K562 (cell line): ENCODE measurements around the gene SLC8A1. TPM values are rescaled to one million over a fixed set of nuclear protein-coding genes. Genes with fewer than 3 reads are reported as not detected.

Source experiments
- ATAC-seq: fragments of 200-7000 bp; cut with Tn5 transposase; 3 replicates; pipeline ENCODE4 v1.9.1; 2020; ENCODE audit warnings: moderate library complexity
- BruUV-seq: library from RNA; stranded (reverse); fragments of 400-500 nt; replicated peaks from 2 replicates; lab custom pipeline; 2021; lab: Mats Ljungman, UMichigan
- CTCF ChIA-PET: fragments of 300-600 bp; formaldehyde crosslinking; extraction: SDS; loops from one replicate; lab custom pipeline; 2021; ENCODE audit warnings: low intra/inter-chr PET ratio; lab: Yijun Ruan, JAX
- POLR2A ChIA-PET: fragments of 300-600, 350-650 bp; sonication (Branson Sonifier 250); formaldehyde crosslinking; extraction: SDS; loops from one replicate; lab custom pipeline; 2021; ENCODE audit warnings: antibody characterized with exemption, inconsistent platforms; lab: Yijun Ruan, JAX
- DNase-seq, 4 experiments: peaks; one replicate each; pipeline versions ENCODE4 v3.0.0 to v3.0.0-alpha.2; 2011 to 2018; ENCODE audit warnings: low spot score in 3 of 4, mixed read lengths in 3 of 4; ENCODE audit errors: extremely low read depth in 1 of 4
- FAIRE-seq: peaks from 2 replicates; lab custom pipeline; 2011; peaks lifted over from hg19 to GRCh38; lab: Jason Lieb, UNC
- H2AFZ ChIP-seq: 2 replicates; pipeline ENCODE4 v1.6.0; 2011; ENCODE audit warnings: low read depth, low read length, control low read depth, inconsistent platforms
- H3K27ac ChIP-seq: fragments of 200-600 bp; 3 replicates; pipeline ENCODE4 v1.8.0; 2011; ENCODE audit warnings: low read depth, mild to moderate bottlenecking, control low read depth, inconsistent platforms, low read length, moderate library complexity, mixed read lengths; ENCODE audit errors: extremely low read depth
- H3K27me3 ChIP-seq, 2 experiments: fragments of 300-600 bp in 1 of 2; 2 replicates in 1 of 2; 3 replicates in 1 of 2; pipeline versions ENCODE4 v1.6.0 to v1.8.0; 2011; ENCODE audit warnings: inconsistent platforms in 2 of 2, low read length in 2 of 2, mild to moderate bottlenecking in 1 of 2, mixed read lengths in 1 of 2, moderate library complexity in 1 of 2; ENCODE audit not compliant: control insufficient read depth in 2 of 2, insufficient read depth in 2 of 2
- H3K36me3 ChIP-seq: fragments of 300-600 bp; 3 replicates; pipeline ENCODE4 v1.8.0; 2011; ENCODE audit warnings: mild to moderate bottlenecking, low read length, inconsistent platforms; ENCODE audit not compliant: control insufficient read depth, insufficient read depth
- H3K4me1 ChIP-seq, 2 experiments: fragments of 200-600 bp in 1 of 2; replicated peaks in 1 of 2; 2 replicates in 1 of 2; 3 replicates in 1 of 2; pipeline versions ENCODE4 v1.5.1 to v1.8.0; 2011; ENCODE audit warnings: inconsistent platforms in 2 of 2, low read length in 2 of 2, mild to moderate bottlenecking in 1 of 2, mixed read lengths in 1 of 2, moderate library complexity in 1 of 2; ENCODE audit not compliant: control insufficient read depth in 2 of 2, insufficient read depth in 2 of 2
- H3K4me2 ChIP-seq: 2 replicates; pipeline ENCODE4 v1.6.1; 2011; ENCODE audit warnings: low read length, control low read depth, inconsistent platforms, mixed read lengths; ENCODE audit not compliant: insufficient read depth
- H3K4me3 ChIP-seq: fragments of 200-600 bp; sonication (generic), shearing (Covaris generic); 2 replicates; pipeline ENCODE4 v1.5.1; 2016; ENCODE audit warnings: control low read depth, inconsistent platforms
- H3K79me2 ChIP-seq: fragments of 200-600 bp; 3 replicates; pipeline ENCODE4 v1.8.0; 2011; ENCODE audit warnings: low read length, inconsistent platforms; ENCODE audit not compliant: control insufficient read depth, insufficient read depth
- H3K9ac ChIP-seq, 2 experiments: 2 replicates each; pipeline versions ENCODE4 v1.6.0 to v1.6.1; 2011; ENCODE audit warnings: low read depth in 2 of 2, low read length in 2 of 2, control low read depth in 1 of 2, inconsistent platforms in 1 of 2, mild to moderate bottlenecking in 1 of 2, mixed read lengths in 1 of 2; ENCODE audit not compliant: insufficient read depth in 1 of 2
- H3K9me1 ChIP-seq: one replicate; pipeline ENCODE4 v1.6.0; 2011; ENCODE audit warnings: inconsistent platforms, mild to moderate bottlenecking, low read length, moderate library complexity; ENCODE audit not compliant: control insufficient read depth, insufficient read depth
- H3K9me3 ChIP-seq: replicated peaks from 2 replicates; pipeline ENCODE4 v1.5.1; 2011; ENCODE audit warnings: low read depth, low read length, inconsistent platforms; ENCODE audit not compliant: control insufficient read depth, insufficient read depth
- H4K20me1 ChIP-seq: replicated peaks from 2 replicates; pipeline ENCODE4 v1.6.1; 2011; ENCODE audit warnings: low read length, inconsistent platforms, mixed read lengths; ENCODE audit not compliant: control insufficient read depth, insufficient read depth
- CEBPG ChIP-seq, 3 experiments: fragments of 200-800 bp in 1 of 3; sonication (Bioruptor generic) in 1 of 3; sonication (generic) in 1 of 3; formaldehyde crosslinking in 1 of 3; IDR thresholded peaks in 2 of 3; conservative IDR thresholded peaks in 1 of 3; 2 replicates each; pipeline versions ENCODE4 v1.6.1 to v1.8.0; 2016 to 2022; ENCODE audit warnings: missing compliant biosample characterization in 2 of 3, missing genetic modification characterization in 2 of 3, mild to moderate bottlenecking in 1 of 3, missing genetic modification reagents in 1 of 3
- CTCF ChIP-seq, 3 experiments: IDR thresholded peaks in 2 of 3; conservative IDR thresholded peaks in 1 of 3; 2 replicates each; pipeline ENCODE4 v1.5.1; 2011 to 2012; ENCODE audit warnings: low read length in 3 of 3, mild to moderate bottlenecking in 3 of 3, control low read depth in 2 of 3, improper control_type of control experiment in 1 of 3, inconsistent platforms in 1 of 3, low read depth in 1 of 3, mixed read lengths in 1 of 3, moderate library complexity in 1 of 3; ENCODE audit not compliant: insufficient read depth in 2 of 3
- HEY1 ChIP-seq: fragments of 250-450 bp; sonication (Bioruptor Pico); IDR thresholded peaks from 2 replicates; pipeline ENCODE4 v1.5.0; 2020; ENCODE audit warnings: mild to moderate bottlenecking, moderate library complexity, borderline replicate concordance
- HLTF ChIP-seq: fragments of 450-650 bp; IDR thresholded peaks from 2 replicates; pipeline ENCODE4 v1.6.1; 2016
- HMG20A ChIP-seq: fragments of 450-650 bp; formaldehyde crosslinking; conservative IDR thresholded peaks from 2 replicates; pipeline ENCODE4 v1.4.0; 2020; ENCODE audit warnings: mild to moderate bottlenecking, mixed read lengths
- HNRNPK ChIP-seq: fragments of 200-400 bp; formaldehyde crosslinking; IDR thresholded peaks from one replicate; pipeline ENCODE4 v1.6.1; 2018; ENCODE audit warnings: mild to moderate bottlenecking, low read depth, low read length; ENCODE audit not compliant: poor library complexity, severe bottlenecking
- KLF10 ChIP-seq: fragments of 250-450 bp; sonication (Bioruptor Pico); IDR thresholded peaks from 2 replicates; pipeline ENCODE4 v1.6.1; 2021; ENCODE audit warnings: matching md5 sums
- MNT ChIP-seq, 2 experiments: fragments of 450-650 bp; conservative IDR thresholded peaks; 2 replicates each; pipeline ENCODE4 v1.6.1; 2017; ENCODE audit warnings: mild to moderate bottlenecking in 2 of 2, moderate library complexity in 2 of 2
- PCBP2 ChIP-seq: fragments of 200-400 bp; formaldehyde crosslinking; IDR thresholded peaks from 2 replicates; pipeline ENCODE4 v1.6.1; 2018; ENCODE audit warnings: low read length, low read depth, mild to moderate bottlenecking, moderate library complexity; ENCODE audit not compliant: poor library complexity, severe bottlenecking
- SAP30 ChIP-seq: fragments of 200-600 bp; sonication (generic); IDR thresholded peaks from 2 replicates; pipeline ENCODE4 v1.6.1; 2012; ENCODE audit warnings: borderline replicate concordance, low read depth, mild to moderate bottlenecking, moderate library complexity, low read length, control low read depth, inconsistent platforms; ENCODE audit not compliant: insufficient read depth, poor library complexity, severe bottlenecking
- TBP ChIP-seq: optimal IDR thresholded peaks from 2 replicates; pipeline ENCODE3; 2011; ENCODE audit warnings: low read depth, low read length, improper control_type of control experiment
- TRIM24 ChIP-seq, 2 experiments: fragments of 450-650 bp; IDR thresholded peaks; 2 replicates each; pipeline ENCODE4 v1.6.1; 2016
- ZNF175 ChIP-seq: fragments of 200-800 bp; sonication (Bioruptor generic); IDR thresholded peaks from 2 replicates; pipeline ENCODE4 v1.6.1; 2016; ENCODE audit warnings: low read depth, mild to moderate bottlenecking, missing genetic modification characterization, missing compliant biosample characterization
- ZNF184 ChIP-seq: sonication (generic); formaldehyde crosslinking; IDR thresholded peaks from 2 replicates; pipeline ENCODE4 v1.5.0; 2020; ENCODE audit warnings: missing genetic modification reagents
- ZNF431 ChIP-seq: sonication (generic); formaldehyde crosslinking; IDR thresholded peaks from 2 replicates; pipeline ENCODE4 v1.8.0; 2022; ENCODE audit warnings: mild to moderate bottlenecking, missing genetic modification reagents
- ZNF695 ChIP-seq: fragments of 450-650 bp; formaldehyde crosslinking; IDR thresholded peaks from 2 replicates; pipeline ENCODE4 v1.4.0; 2020; ENCODE audit warnings: mild to moderate bottlenecking, moderate library complexity
- WGBS: fragments of 100-300 bp; shearing (Covaris generic); methylation state at CpG from one replicate; pipeline ENCODE4 v1.1.6; 2016; ENCODE audit warnings: low coverage, mixed read lengths; ENCODE audit not compliant: insufficient coverage; ENCODE audit errors: missing lambda C conversion rate; 5-methylcytosine and 5-hydroxymethylcytosine counted together
- in situ Hi-C: fragments of 300-500 bp; cut with MboI; formaldehyde crosslinking; loops from 4 replicates; pipeline ENCODE4 v1.15.0; 2018; ENCODE audit warnings: inconsistent platforms, mixed read lengths
- intact Hi-C: fragments of 100-400 bp; cut with micrococcal nuclease; formaldehyde crosslinking; loops from 2 replicates; pipeline ENCODE4 v1.14.2; 2022
- polyA plus RNA-seq, 8 experiments: library from polyadenylated mRNA; depleted of rRNA in 4 of 8; stranded (reverse) in 5 of 8; unstranded in 3 of 8; fragments of >200 nt; fragmentation: Nextera tagmentation in 2 of 8; fragmentation: Illumina TruSeq in 1 of 8; extraction: Ambion mirVana in 2 of 8; extraction: Trizol in 1 of 8; gene quantifications; 2 replicates each; pipeline versions ENCODE4 v1.2.1 to v1.2.3, GENCODE V29; 2011 to 2014; ENCODE audit warnings: inconsistent platforms in 1 of 8, missing spikeins in 1 of 8
- total RNA-seq, 7 experiments: library from RNA; depleted of rRNA in 6 of 7; stranded (reverse); fragments of >200 nt in 6 of 7; fragmentation: Illumina TruSeq in 2 of 7; extraction: Trizol in 2 of 7; gene quantifications; 2 replicates each; pipeline versions ENCODE4 v1.2.1 to v1.2.3, GENCODE V29; 2011 to 2021; ENCODE audit warnings: low replicate concordance in 1 of 7
- TF ChIP-seq, protein P1 (sequence below): fragments of 450-650 bp; formaldehyde crosslinking; IDR thresholded peaks from 2 replicates; pipeline ENCODE4 v1.4.0; 2020; ENCODE audit warnings: mild to moderate bottlenecking, mixed read lengths

SLC8A1 gene
- total and polyA plus RNA-seq, 9 of the 15 experiments (the other 6 are each of a cell fraction or from before 2014, with no cell fraction given): not detected

- TF ChIP-seq MNT (conservative IDR thresholded peaks at IDR 0.05): no peak
- TF ChIP-seq, all 486 proteins: peak for 0
Measured at GRCh38 chr2:40287195-40287594, 164.7 kb downstream of the SLC8A1 start (continued).

GRCh38 chr2:40286721-40287120 lies 165.2 kb downstream of the SLC8A1 start:
- DNase-seq: no peak
- H3K9me1 ChIP-seq: no peaks in the 10 kb centered on the region
- no peaks in the 10 kb centered on the region for H4K20me1 ChIP-seq
- intact Hi-C loops (no loop called here), in situ Hi-C loops (no loop called here)
- H3K4me1 ChIP-seq: no peaks in the 10 kb centered on the region
- H3K79me2 ChIP-seq: no peaks in the 10 kb centered on the region
- ATAC-seq: no peak
- no peak overlapping the region for H3K27ac ChIP-seq
- BruUV-seq: no TSS peak
- no peaks in the 10 kb centered on the region for H3K9me3 ChIP-seq
- ChIA-PET CTCF (no interaction called here), POLR2A (no interaction called here)
- 0% methylated on average over 3 of the region's 3 CpGs for WGBS
- H3K27me3 ChIP-seq: no peaks in the 10 kb centered on the region
- H3K36me3 ChIP-seq: no peaks in the 10 kb centered on the region
- no peak overlapping the region for H3K9ac ChIP-seq
- H3K4me3 ChIP-seq: no peak overlapping the region
- H3K4me2 ChIP-seq: no peak overlapping the region
- FAIRE-seq: no peak
- no peak overlapping the region for H2AFZ ChIP-seq
- TF ChIP-seq PCBP2: no peak
- no peak for TF ChIP-seq CTCF (IDR thresholded peaks at IDR 0.05 in 2 of 3, conservative IDR thresholded peaks at IDR 0.05 in 1 of 3; ENCODE audit: insufficient read depth in 2 of 3, low read depth in 1 of 3, low read length in 3 of 3)
- no peak for TF ChIP-seq ZNF175 (CRISPR knock-in tag)
- no peak for TF ChIP-seq SAP30
- no peak for TF ChIP-seq HNRNPK
- TF ChIP-seq KLF10 (CRISPR knock-in tag): no peak
- no peak for TF ChIP-seq ZNF695 (CRISPR knock-in tag)
- no peak for TF ChIP-seq TRIM24 (IDR thresholded peaks at IDR 0.05)
- TF ChIP-seq CEBPG (CRISPR knock-in tag; IDR thresholded peaks at IDR 0.05): no peak
- no peak for TF ChIP-seq CEBPG (tag; conservative IDR thresholded peaks at IDR 0.05 in 1 of 2, IDR thresholded peaks at IDR 0.05 in 1 of 2)
- no peak for TF ChIP-seq ZNF431
- no peak for TF ChIP-seq HLTF
- TF ChIP-seq HMG20A: no peak
- TF ChIP-seq, protein P1, sequence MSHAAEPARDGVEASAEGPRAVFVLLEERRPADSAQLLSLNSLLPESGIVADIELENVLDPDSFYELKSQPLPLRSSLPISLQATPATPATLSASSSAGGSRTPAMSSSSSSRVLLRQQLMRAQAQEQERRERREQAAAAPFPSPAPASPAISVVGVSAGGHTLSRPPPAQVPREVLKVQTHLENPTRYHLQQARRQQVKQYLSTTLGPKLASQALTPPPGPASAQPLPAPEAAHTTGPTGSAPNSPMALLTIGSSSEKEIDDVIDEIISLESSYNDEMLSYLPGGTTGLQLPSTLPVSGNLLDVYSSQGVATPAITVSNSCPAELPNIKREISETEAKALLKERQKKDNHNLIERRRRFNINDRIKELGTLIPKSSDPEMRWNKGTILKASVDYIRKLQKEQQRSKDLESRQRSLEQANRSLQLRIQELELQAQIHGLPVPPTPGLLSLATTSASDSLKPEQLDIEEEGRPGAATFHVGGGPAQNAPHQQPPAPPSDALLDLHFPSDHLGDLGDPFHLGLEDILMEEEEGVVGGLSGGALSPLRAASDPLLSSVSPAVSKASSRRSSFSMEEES (CRISPR knock-in tag): no peak
- TF ChIP-seq ZNF184 (CRISPR knock-in tag): no peak
- TF ChIP-seq HEY1 (CRISPR knock-in tag): no peak
- TF ChIP-seq TBP: no peak
